GM12878 (cell line): Measurements from ENCODE around the gene LRRC27. TPM values are rescaled to one million over a fixed set of nuclear protein-coding genes. Genes with fewer than 3 reads are reported as not detected.

ENCODE experiments used
- ATF7 ChIP-seq: fragments of 450-650 bp; IDR thresholded peaks from 2 replicates; pipeline ENCODE4 v1.6.1; 2016; ENCODE audit warnings: low read depth, mild to moderate bottlenecking
- EGR1 ChIP-seq, 2 experiments: IDR thresholded peaks; 1 replicate in 1 of 2; 2 replicates in 1 of 2; pipeline ENCODE4 v1.6.1; 2011 to 2012; ENCODE audit warnings: low read depth in 2 of 2, low read length in 2 of 2, borderline replicate concordance in 1 of 2, mild to moderate bottlenecking in 1 of 2, moderate library complexity in 1 of 2
- GATAD2B ChIP-seq: fragments of 450-650 bp; conservative IDR thresholded peaks from 2 replicates; pipeline ENCODE4 v1.6.1; 2017; ENCODE audit warnings: low read depth, mild to moderate bottlenecking, moderate library complexity
- KAT2A ChIP-seq: conservative IDR thresholded peaks from 2 replicates; pipeline ENCODE4 v1.6.1; 2011; ENCODE audit warnings: low read depth, low read length; ENCODE audit not compliant: control insufficient read depth
- MTA2 ChIP-seq: fragments of 450-650 bp; IDR thresholded peaks from 2 replicates; pipeline ENCODE4 v1.6.1; 2016; ENCODE audit warnings: low read depth, mild to moderate bottlenecking, moderate library complexity
- PAX5 ChIP-seq: IDR thresholded peaks from 2 replicates; pipeline ENCODE4 v1.6.1; 2011; ENCODE audit warnings: low read depth, low read length, borderline replicate concordance
- RELA ChIP-seq: fragments of 450-650 bp; IDR thresholded peaks from 2 replicates; pipeline ENCODE4 v1.8.0; 2014; ENCODE audit warnings: borderline replicate concordance; ENCODE audit not compliant: partially characterized antibody
- SP1 ChIP-seq: IDR thresholded peaks from one replicate; pipeline ENCODE4 v1.6.1; 2011; ENCODE audit warnings: low read depth, low read length
- TAF1 ChIP-seq: IDR thresholded peaks from 2 replicates; pipeline ENCODE4 v1.6.1; 2011; ENCODE audit warnings: mild to moderate bottlenecking, low read depth, low read length, borderline replicate concordance
- ZNF24 ChIP-seq: fragments of 450-650 bp; IDR thresholded peaks from 2 replicates; pipeline ENCODE4 v1.6.1; 2017; ENCODE audit warnings: antibody characterized with exemption, mild to moderate bottlenecking
- ZNF274 ChIP-seq: IDR thresholded peaks from one replicate; pipeline ENCODE4 v1.8.0; 2011; ENCODE audit not compliant: insufficient read length, insufficient read depth
- polyA plus RNA-seq, 11 experiments: library from polyadenylated mRNA; depleted of rRNA in 4 of 11; unstranded in 6 of 11; stranded (reverse) in 5 of 11; fragments of >200 nt; fragmentation: Nextera tagmentation in 4 of 11; fragmentation: Illumina TruSeq in 1 of 11; extraction: Ambion mirVana in 4 of 11; extraction: Trizol in 1 of 11; gene quantifications; 1 replicate in 1 of 11; 2 replicates in 10 of 11; pipeline versions ENCODE4 v1.2.1 to v1.2.3, GENCODE V29; 2011 to 2016; ENCODE audit warnings: inconsistent platforms in 2 of 11, missing spikeins in 2 of 11, low read depth in 1 of 11
- total RNA-seq, 4 experiments: library from RNA; depleted of rRNA in 3 of 4; stranded (reverse); fragments of >200 nt in 3 of 4; fragmentation: Illumina TruSeq in 1 of 4; extraction: Trizol in 1 of 4; gene quantifications; 2 replicates each; pipeline versions ENCODE4 v1.2.1 to v1.2.3, GENCODE V29; 2013 to 2021
- TF ChIP-seq, protein P1 (sequence below): fragments of 450-650 bp; IDR thresholded peaks from 2 replicates; pipeline ENCODE4 v1.6.1; 2017; ENCODE audit warnings: mild to moderate bottlenecking, moderate library complexity

Gene LRRC27
- total and polyA plus RNA-seq, 10 of the 15 experiments (the other 5 are each of a cell fraction or from before 2014, with no cell fraction given): 0.48 to 6.9 (median 4.7) TPM

DNA sequence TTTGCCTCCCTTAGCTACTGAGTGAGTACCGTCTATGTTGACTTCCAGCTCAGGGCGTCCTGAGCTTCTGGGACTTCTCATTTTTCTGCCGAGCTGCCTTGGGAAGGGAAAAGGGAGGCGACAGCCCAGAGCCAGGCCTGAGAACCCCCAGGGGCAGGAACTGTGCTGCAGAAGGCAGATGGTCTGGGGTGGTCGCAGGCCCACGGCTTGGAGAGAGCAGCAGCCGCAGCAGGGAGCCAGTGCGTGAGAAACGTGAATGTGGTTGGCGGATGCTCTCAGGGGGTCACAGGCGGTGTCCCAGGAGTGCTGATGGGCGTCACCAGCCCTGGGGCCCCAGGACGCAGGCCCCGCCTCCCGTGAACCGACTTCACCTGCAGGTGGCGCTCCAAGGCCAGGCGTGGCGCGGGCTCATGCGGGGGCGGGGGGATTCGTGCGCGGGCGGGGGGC lies 55.8 kb downstream of the LRRC27 start (continued):
- no peak for TF ChIP-seq RELA
- peak; percentile 12 for TF ChIP-seq SP1
- peak; percentile 75 for TF ChIP-seq GATAD2B
- TF ChIP-seq ZNF24: no peak
- peak in 1 of 2 experiments; percentile 86; a peak in 2 of 3 replicates for TF ChIP-seq EGR1 (IDR thresholded peaks at IDR 0.05; ENCODE audit: borderline replicate concordance in 1 of 2, low read depth in 2 of 2, low read length in 2 of 2)
- TF ChIP-seq MTA2: no peak
- TF ChIP-seq TAF1: no peak
- no peak for TF ChIP-seq PAX5
- TF ChIP-seq KAT2A: no peak
- TF ChIP-seq ZNF274: no peak
- TF ChIP-seq ATF7: no peak
- TF ChIP-seq, protein P1, sequence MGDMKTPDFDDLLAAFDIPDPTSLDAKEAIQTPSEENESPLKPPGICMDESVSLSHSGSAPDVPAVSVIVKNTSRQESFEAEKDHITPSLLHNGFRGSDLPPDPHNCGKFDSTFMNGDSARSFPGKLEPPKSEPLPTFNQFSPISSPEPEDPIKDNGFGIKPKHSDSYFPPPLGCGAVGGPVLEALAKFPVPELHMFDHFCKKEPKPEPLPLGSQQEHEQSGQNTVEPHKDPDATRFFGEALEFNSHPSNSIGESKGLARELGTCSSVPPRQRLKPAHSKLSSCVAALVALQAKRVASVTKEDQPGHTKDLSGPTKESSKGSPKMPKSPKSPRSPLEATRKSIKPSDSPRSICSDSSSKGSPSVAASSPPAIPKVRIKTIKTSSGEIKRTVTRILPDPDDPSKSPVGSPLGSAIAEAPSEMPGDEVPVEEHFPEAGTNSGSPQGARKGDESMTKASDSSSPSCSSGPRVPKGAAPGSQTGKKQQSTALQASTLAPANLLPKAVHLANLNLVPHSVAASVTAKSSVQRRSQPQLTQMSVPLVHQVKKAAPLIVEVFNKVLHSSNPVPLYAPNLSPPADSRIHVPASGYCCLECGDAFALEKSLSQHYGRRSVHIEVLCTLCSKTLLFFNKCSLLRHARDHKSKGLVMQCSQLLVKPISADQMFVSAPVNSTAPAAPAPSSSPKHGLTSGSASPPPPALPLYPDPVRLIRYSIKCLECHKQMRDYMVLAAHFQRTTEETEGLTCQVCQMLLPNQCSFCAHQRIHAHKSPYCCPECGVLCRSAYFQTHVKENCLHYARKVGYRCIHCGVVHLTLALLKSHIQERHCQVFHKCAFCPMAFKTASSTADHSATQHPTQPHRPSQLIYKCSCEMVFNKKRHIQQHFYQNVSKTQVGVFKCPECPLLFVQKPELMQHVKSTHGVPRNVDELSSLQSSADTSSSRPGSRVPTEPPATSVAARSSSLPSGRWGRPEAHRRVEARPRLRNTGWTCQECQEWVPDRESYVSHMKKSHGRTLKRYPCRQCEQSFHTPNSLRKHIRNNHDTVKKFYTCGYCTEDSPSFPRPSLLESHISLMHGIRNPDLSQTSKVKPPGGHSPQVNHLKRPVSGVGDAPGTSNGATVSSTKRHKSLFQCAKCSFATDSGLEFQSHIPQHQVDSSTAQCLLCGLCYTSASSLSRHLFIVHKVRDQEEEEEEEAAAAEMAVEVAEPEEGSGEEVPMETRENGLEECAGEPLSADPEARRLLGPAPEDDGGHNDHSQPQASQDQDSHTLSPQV: no peak
